22Rv1 (cell line): ENCODE data around the gene ACD.

ENCODE experiments used
- CTCF ChIP-seq: fragments of 450-650 bp; IDR thresholded peaks from 2 replicates; pipeline ENCODE4 v1.5.1; 2017; ENCODE audit warnings: mild to moderate bottlenecking
- ZFX ChIP-seq: fragments of 450-650 bp; IDR thresholded peaks from 2 replicates; pipeline ENCODE4 v1.6.1; 2017; ENCODE audit warnings: antibody characterized with exemption, borderline replicate concordance

DNA sequence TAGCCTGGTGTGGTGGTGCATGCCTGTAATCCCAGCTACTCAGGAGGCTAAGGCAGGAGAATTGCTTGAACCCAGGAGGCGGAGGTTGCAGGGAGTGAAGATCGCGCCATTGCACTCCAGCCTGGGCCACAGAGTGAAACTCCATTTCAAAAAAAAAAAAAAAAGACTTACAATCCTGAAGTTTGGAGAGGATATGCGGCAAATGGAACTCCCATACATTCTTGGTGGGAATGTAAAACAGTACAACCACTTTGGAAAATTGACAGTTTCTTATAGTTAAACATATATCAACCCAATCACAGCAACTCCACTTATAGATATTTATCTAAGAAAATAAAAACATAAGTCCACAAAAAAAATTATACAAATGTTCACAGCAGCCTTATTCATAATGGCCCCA, 47.1 kb upstream of the ACD start:
- TF ChIP-seq CTCF (no peak), ZFX (no peak)
